RWPE1 (cell line): ENCODE measurements around the gene SCYGR3.

ENCODE experiments used
- CTCF ChIA-PET: fragments of 350-600 bp; sonication (Branson Sonifier 250); formaldehyde crosslinking; extraction: SDS; loops from one replicate; lab custom pipeline; 2021; lab: Yijun Ruan, JAX
- POLR2A ChIA-PET: fragments of 400-600 bp; formaldehyde crosslinking; extraction: SDS; loops from one replicate; lab custom pipeline; 2020; ENCODE audit warnings: antibody characterized with exemption; ENCODE audit not compliant: low non-redundant PET; lab: Yijun Ruan, JAX
- DNase-seq: peaks from one replicate; pipeline ENCODE4 v3.0.0; 2012; ENCODE audit warnings: low spot score
- H3K27ac ChIP-seq: fragments of 450-650 bp; 2 replicates; pipeline ENCODE4 v1.5.1; 2017
- CTCF ChIP-seq: fragments of 450-650 bp; conservative IDR thresholded peaks from 2 replicates; pipeline ENCODE4 v1.5.1; 2017; ENCODE audit warnings: low read depth, mild to moderate bottlenecking

The SCYGR3 gene

GRCh38 chr2:227614740-227615139 is at the start of gene SCYGR3:
TSS of gene SCYGR3 (minus strand) at chr2:227614840. CDS start at chr2:227614840, 0 bp downstream.
- no peak within 1 kb of the TSS for H3K27ac ChIP-seq
- ChIA-PET CTCF (no interaction called here), POLR2A (no interaction called here)
- TF ChIP-seq CTCF = no peak
- no peak for DNase-seq

- no peak overlapping the region for H3K27ac ChIP-seq
- no peak for DNase-seq
- POLR2A ChIA-PET = no interaction called here
- TF ChIP-seq CTCF = no peak
- CTCF ChIA-PET = no interaction called here
Measured at GRCh38 chr2:227661827-227662226, 47.2 kb upstream of the SCYGR3 start.

DNA sequence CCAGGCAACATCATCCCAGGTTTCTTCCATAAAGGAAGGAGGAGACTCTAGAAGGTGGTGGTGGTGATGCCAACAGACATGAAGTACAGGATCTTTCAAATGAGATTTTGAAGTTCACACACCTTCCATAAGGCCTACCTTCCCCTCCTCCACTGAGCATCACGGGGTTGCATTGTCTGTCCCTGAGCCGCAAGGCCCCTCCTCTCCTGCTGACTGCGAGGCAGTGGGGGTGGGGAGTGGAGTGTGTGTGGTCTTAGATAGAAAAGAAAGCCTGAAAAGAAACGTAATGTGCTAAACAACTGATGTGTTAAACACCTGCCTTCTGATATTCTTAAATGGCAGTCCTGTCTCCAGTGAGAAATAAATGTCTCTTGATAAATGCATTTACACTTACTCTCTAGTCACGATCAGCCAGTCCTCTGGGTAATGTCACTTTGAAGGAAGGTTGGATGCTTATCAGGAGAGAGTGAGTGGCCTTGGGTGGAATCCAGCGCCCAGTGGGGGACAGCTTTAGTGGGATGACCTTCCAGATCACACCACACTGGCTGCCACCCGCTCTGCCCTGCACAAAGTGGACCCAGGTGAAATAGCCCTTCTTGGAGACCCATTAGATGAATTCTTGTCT is 46.5 kb upstream of the SCYGR3 start:
- DNase-seq = no peak
- TF ChIP-seq CTCF = no peak
- ChIA-PET POLR2A (no interaction called here), CTCF (no interaction called here)
- H3K27ac ChIP-seq = no peak overlapping the region

GRCh38 chr2:227657199-227657845 is 42.7 kb upstream of the SCYGR3 start:
- no peak overlapping the region for H3K27ac ChIP-seq
- POLR2A ChIA-PET = no interaction called here
- no peak for DNase-seq
- no peak for TF ChIP-seq CTCF
- CTCF ChIA-PET = interaction anchor here (1.0 to 2.0 kb wide), 5 partner anchors 13 to 252 kb away, joined by 3 to 43 read pairs (median 4); no protein-coding TSS in a partner anchor

DNA sequence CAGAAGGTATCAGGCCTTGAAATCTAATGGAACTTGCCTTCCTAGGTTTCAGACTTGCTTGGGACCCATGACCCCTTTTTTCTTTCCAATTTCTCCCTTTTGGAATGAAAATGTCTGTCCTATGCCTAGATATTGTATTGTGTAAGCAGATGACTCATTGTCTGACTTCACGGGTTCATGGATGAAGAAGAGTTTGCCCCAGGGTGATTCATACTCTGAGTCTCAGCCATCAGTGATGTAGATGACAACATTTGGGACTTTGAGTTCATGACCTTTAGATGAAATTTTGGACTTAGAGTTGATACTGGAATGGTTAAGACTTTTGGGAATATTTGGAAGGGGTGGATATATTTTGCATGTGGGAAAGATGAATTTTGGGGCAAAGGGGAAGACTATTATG is 40.8 kb upstream of the SCYGR3 start:
- H3K27ac ChIP-seq = no peak overlapping the region
- POLR2A ChIA-PET = no interaction called here
- CTCF ChIA-PET = interaction anchor here (0.6 kb wide), 1 partner anchor 88 kb away, joined by 3 read pairs; no protein-coding TSS in a partner anchor
- peak; percentile 90 for DNase-seq
- no peak for TF ChIP-seq CTCF

GRCh38 chr2:227654426-227654825 is 39.8 kb upstream of the SCYGR3 start:
- DNase-seq = no peak
- no peak for TF ChIP-seq CTCF
- CTCF ChIA-PET = no interaction called here

More at GRCh38 chr2:227654426-227654825, 39.8 kb upstream of the SCYGR3 start:
- H3K27ac ChIP-seq = no peak overlapping the region
- POLR2A ChIA-PET = no interaction called here
